Peyer's patch (tissue), 4 donors: ENCODE results near the gene GPC5. TPM values are rescaled to one million over a fixed set of nuclear protein-coding genes. Genes with fewer than 3 reads are reported as not detected.
A peak's percentile ranks its signal among the peaks of the same experiment; 100 is the strongest.

Experiments
- DNase-seq, 3 donors: peaks; one replicate each; pipeline ENCODE4 v3.0.0-alpha.2; 2017 to 2019
- H3K27ac ChIP-seq, 4 donors: fragments of 200-600 bp; sonication (generic); one replicate each; pipeline ENCODE4 v1.5.1; 2016 to 2019
- H3K27me3 ChIP-seq, 2 donors: fragments of 200-600 bp; sonication (generic); one replicate each; pipeline ENCODE4 v1.5.1; 2019
- H3K36me3 ChIP-seq, 3 donors: fragments of 200-600 bp; sonication (generic); one replicate each; pipeline ENCODE4 v1.5.1; 2016 to 2019
- H3K4me1 ChIP-seq, 4 donors: fragments of 200-600 bp; sonication (generic); one replicate each; pipeline ENCODE4 v1.5.1; 2016 to 2019
- H3K4me3 ChIP-seq, 4 donors: fragments of 200-600 bp; sonication (generic); 1 replicate in 3 of 4; 2 replicates in 1 of 4; pipeline ENCODE4 v1.5.1; 2016 to 2019; ENCODE audit warnings: mild to moderate bottlenecking in 1 of 4
- H3K9me3 ChIP-seq, 4 donors: fragments of 200-600 bp; sonication (generic); one replicate each; pipeline ENCODE4 v1.5.1; 2016 to 2019; ENCODE audit warnings: mild to moderate bottlenecking in 1 of 4
- CTCF ChIP-seq, 6 experiments: fragments of 450-650 bp in 4 of 6; fragments of 200-600 bp in 2 of 6; sonication (generic) in 1 of 6; IDR thresholded peaks; one replicate each; pipeline ENCODE4 v1.5.1; 2017 to 2019; ENCODE audit warnings: antibody characterized with exemption in 6 of 6, mild to moderate bottlenecking in 3 of 6, moderate library complexity in 1 of 6
- POLR2A ChIP-seq, 2 donors: fragments of 450-650 bp; IDR thresholded peaks; one replicate each; pipeline ENCODE4 v1.5.1; 2017; ENCODE audit warnings: antibody characterized with exemption in 2 of 2, mild to moderate bottlenecking in 2 of 2, moderate library complexity in 2 of 2
- total RNA-seq, 4 donors: library from RNA; depleted of rRNA; stranded (reverse); fragments of >200 nt; gene quantifications; one replicate each; pipeline ENCODE4 v1.1.0, GENCODE V29; 2016

GPC5 gene
- total RNA-seq, 4 donors from 2014 or later, result 4.1 TPM; not detected in 3

- H3K9me3 ChIP-seq, result no peaks in the 10 kb centered on the region
- TF ChIP-seq POLR2A (IDR thresholded peaks at IDR 0.05), result no peak
- peak in 2 of 6 experiments; percentile 12 to 22 for TF ChIP-seq CTCF (IDR thresholded peaks at IDR 0.05)
- no peaks in the 10 kb centered on the region for H3K27me3 ChIP-seq
- H3K4me3 ChIP-seq, result no peak overlapping the region
- H3K4me1 ChIP-seq, result no peaks in the 10 kb centered on the region
- H3K27ac ChIP-seq, result no peak overlapping the region
- H3K36me3 ChIP-seq, result no peaks in the 10 kb centered on the region
- no peak for DNase-seq
Observed at GRCh38 chr13:92175330-92175729, 776.9 kb downstream of the GPC5 start.

- Histone ChIP-seq H3K9me3 (no peaks in the 10 kb centered on the region), H3K4me3 (no peak overlapping the region), H3K4me1 (no peaks in the 10 kb centered on the region), H3K27me3 (no peaks in the 10 kb centered on the region), H3K36me3 (no peaks in the 10 kb centered on the region), H3K27ac (no peak overlapping the region)
- no peak for DNase-seq
- TF ChIP-seq CTCF (IDR thresholded peaks at IDR 0.05), result no peak
- no peak for TF ChIP-seq POLR2A (IDR thresholded peaks at IDR 0.05)
Observed at GRCh38 chr13:92177966-92178365, 779.5 kb downstream of the GPC5 start.

GRCh38 chr13:92179223-92179622 lies 780.8 kb downstream of the GPC5 start:
- DNase-seq, result no peak
- Histone ChIP-seq H3K36me3 (no peaks in the 10 kb centered on the region), H3K27ac (no peak overlapping the region), H3K27me3 (no peaks in the 10 kb centered on the region), H3K4me1 (no peaks in the 10 kb centered on the region), H3K4me3 (no peak overlapping the region), H3K9me3 (no peaks in the 10 kb centered on the region)
- no peak for TF ChIP-seq POLR2A (IDR thresholded peaks at IDR 0.05)
- TF ChIP-seq CTCF (IDR thresholded peaks at IDR 0.05), result no peak

- no peak overlapping the region for H3K4me3 ChIP-seq
- H3K4me1 ChIP-seq, result no peaks in the 10 kb centered on the region
- no peaks in the 10 kb centered on the region for H3K36me3 ChIP-seq
- DNase-seq, result peak in 1 of 3 donors; percentile 51
- TF ChIP-seq CTCF (IDR thresholded peaks at IDR 0.05) (peak in 5 of 6 experiments; percentile 63 to 83 (median 82)), POLR2A (IDR thresholded peaks at IDR 0.05) (no peak)
- no peaks in the 10 kb centered on the region for H3K27me3 ChIP-seq
- H3K27ac ChIP-seq, result no peak overlapping the region
- H3K9me3 ChIP-seq, result no peaks in the 10 kb centered on the region
Observed at GRCh38 chr13:92187378-92187989, 789.1 kb downstream of the GPC5 start.

GRCh38 chr13:92188574-92188973 lies 790.2 kb downstream of the GPC5 start:
- no peaks in the 10 kb centered on the region for H3K9me3 ChIP-seq
- H3K36me3 ChIP-seq, result no peaks in the 10 kb centered on the region
- H3K27me3 ChIP-seq, result no peaks in the 10 kb centered on the region
- DNase-seq, result no peak
- no peak overlapping the region for H3K4me3 ChIP-seq
- no peak for TF ChIP-seq CTCF (IDR thresholded peaks at IDR 0.05)
- no peak for TF ChIP-seq POLR2A (IDR thresholded peaks at IDR 0.05)
- no peak overlapping the region for H3K27ac ChIP-seq
- no peaks in the 10 kb centered on the region for H3K4me1 ChIP-seq
